SU-DHL-6 (cell line): Measurements from ENCODE around the gene OR2V2.
"Not testable (repeated sequence)": the region's sequence is repeated elsewhere in the genome, so short reads cannot be mapped to it uniquely, and the experiment has no call there.

Experiments used
- H2AFZ ChIP-seq: fragments of 200-600 bp; sonication (generic); 2 replicates; pipeline ENCODE4 v1.6.1; 2014; ENCODE audit warnings: low read depth, mild to moderate bottlenecking, moderate library complexity, mixed read lengths, antibody characterized with exemption, low read length; ENCODE audit not compliant: severe bottlenecking
- H3F3A ChIP-seq: fragments of 200-600 bp; shearing (Covaris generic); 2 replicates; pipeline ENCODE4 v1.6.0; 2016; ENCODE audit warnings: antibody characterized with exemption, mild to moderate bottlenecking; ENCODE audit not compliant: insufficient read depth
- H3K27ac ChIP-seq: fragments of 200-600 bp; sonication (generic); 2 replicates; pipeline ENCODE4 v1.5.1; 2016; ENCODE audit warnings: low read depth, mild to moderate bottlenecking, low read length, moderate library complexity, mixed read lengths
- H3K27me3 ChIP-seq: fragments of 200-600 bp; sonication (generic), shearing (Covaris generic); 2 replicates; pipeline ENCODE4 v1.6.0; 2014; ENCODE audit warnings: mild to moderate bottlenecking, low read length
- H3K36me3 ChIP-seq: fragments of 200-600 bp; sonication (generic); 2 replicates; pipeline ENCODE4 v1.6.1; 2014; ENCODE audit warnings: mild to moderate bottlenecking, low read length, mixed read lengths
- H3K4me2 ChIP-seq: fragments of 300-600, 200-600 bp; shearing (Covaris generic), sonication (generic); 2 replicates; pipeline ENCODE4 v1.6.0; 2014; ENCODE audit warnings: low read length, low read depth, mild to moderate bottlenecking; ENCODE audit not compliant: poor library complexity, severe bottlenecking
- H3K4me3 ChIP-seq: fragments of 200-600 bp; sonication (generic); 2 replicates; pipeline ENCODE4 v1.5.1; 2014; ENCODE audit warnings: antibody characterized with exemption, low read length, mild to moderate bottlenecking, mixed read lengths; ENCODE audit not compliant: insufficient read depth, poor library complexity, severe bottlenecking
- H3K79me2 ChIP-seq: fragments of 200-600 bp; sonication (generic); 2 replicates; pipeline ENCODE4 v1.6.1; 2014; ENCODE audit warnings: mild to moderate bottlenecking, low read length, moderate library complexity; ENCODE audit not compliant: insufficient read depth
- H3K9ac ChIP-seq: fragments of 200-600 bp; sonication (generic); 2 replicates; pipeline ENCODE4 v1.7.0; 2014; ENCODE audit warnings: mild to moderate bottlenecking, low read length
- H3K9me2 ChIP-seq: fragments of 200-600 bp; sonication (generic); replicated peaks from 2 replicates; pipeline ENCODE4 v1.6.1; 2014; ENCODE audit warnings: low read length; ENCODE audit not compliant: insufficient read depth
- H3K9me3 ChIP-seq: fragments of 200-600 bp; sonication (generic); 2 replicates; pipeline ENCODE4 v1.6.1; 2014; ENCODE audit warnings: low read length, mixed read lengths; ENCODE audit not compliant: insufficient read depth
- H4K20me1 ChIP-seq: fragments of 200-600 bp; sonication (generic); 2 replicates; pipeline ENCODE4 v1.6.1; 2014; ENCODE audit warnings: low read depth, mild to moderate bottlenecking, antibody characterized with exemption, low read length, moderate library complexity, mixed read lengths
- CTCF ChIP-seq: fragments of 200-600 bp; sonication (generic); IDR thresholded peaks from one replicate; pipeline ENCODE4 v1.5.1; 2017; ENCODE audit warnings: antibody characterized with exemption, mild to moderate bottlenecking, low read length, moderate library complexity; ENCODE audit not compliant: insufficient read depth, poor library complexity, severe bottlenecking
- EZH2phosphoT487 ChIP-seq: fragments of 200-600 bp; sonication (generic), shearing (Covaris generic); conservative IDR thresholded peaks from 2 replicates; pipeline ENCODE4 v1.6.1; 2018; ENCODE audit warnings: mild to moderate bottlenecking, antibody characterized with exemption, low read length, moderate library complexity, mixed read lengths

The OR2V2 gene, protein sequence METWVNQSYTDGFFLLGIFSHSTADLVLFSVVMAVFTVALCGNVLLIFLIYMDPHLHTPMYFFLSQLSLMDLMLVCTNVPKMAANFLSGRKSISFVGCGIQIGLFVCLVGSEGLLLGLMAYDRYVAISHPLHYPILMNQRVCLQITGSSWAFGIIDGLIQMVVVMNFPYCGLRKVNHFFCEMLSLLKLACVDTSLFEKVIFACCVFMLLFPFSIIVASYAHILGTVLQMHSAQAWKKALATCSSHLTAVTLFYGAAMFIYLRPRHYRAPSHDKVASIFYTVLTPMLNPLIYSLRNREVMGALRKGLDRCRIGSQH

DNA sequence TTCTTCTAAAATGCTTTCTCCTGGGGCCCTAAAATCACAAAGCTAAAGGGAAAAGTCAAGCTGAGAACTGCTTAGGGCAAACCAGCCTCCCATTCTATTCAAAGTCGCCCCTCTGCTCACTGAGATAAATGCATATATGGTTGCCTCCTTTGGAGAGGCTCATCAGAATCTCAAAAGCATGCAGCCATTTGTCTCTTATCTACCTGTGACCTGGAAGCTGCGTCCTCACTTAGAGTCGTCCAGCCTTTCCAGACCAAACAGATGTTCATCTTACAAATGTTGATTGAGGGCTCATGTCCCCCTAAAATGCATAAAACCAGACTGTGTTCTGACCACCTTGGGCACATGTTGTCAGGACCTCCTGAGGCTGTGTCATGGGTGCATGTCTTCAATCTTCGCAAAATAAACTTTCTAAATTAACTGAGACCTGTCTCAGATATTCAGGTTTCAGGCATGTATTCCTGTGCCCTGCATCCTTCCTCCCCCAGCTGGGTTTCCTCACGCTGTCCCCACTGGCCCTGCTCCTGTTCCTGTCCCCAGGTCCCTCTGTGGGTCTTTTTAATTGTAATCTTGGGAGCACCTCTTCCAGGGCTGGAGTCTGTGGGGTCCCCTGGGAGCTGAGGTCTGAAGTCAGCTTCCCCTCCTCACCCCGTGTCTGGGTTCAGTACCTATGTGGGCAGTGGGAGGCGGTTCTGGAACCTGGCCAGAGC, at the start of gene OR2V2:
Gene OR2V2 (plus strand): TSS at position 660 of the 710 bp plus-strand sequence. CDS start 7,357 bp downstream, outside the sequence.
- H3K4me3 ChIP-seq, H3K9ac ChIP-seq, H3K4me2 ChIP-seq, H3K27me3 ChIP-seq, H3K9me3 ChIP-seq, H4K20me1 ChIP-seq, H3K9me2 ChIP-seq, H3F3A ChIP-seq, H3K27ac ChIP-seq, H2AFZ ChIP-seq, H3K79me2 ChIP-seq, H3K36me3 ChIP-seq: not testable (repeated sequence)

DNA sequence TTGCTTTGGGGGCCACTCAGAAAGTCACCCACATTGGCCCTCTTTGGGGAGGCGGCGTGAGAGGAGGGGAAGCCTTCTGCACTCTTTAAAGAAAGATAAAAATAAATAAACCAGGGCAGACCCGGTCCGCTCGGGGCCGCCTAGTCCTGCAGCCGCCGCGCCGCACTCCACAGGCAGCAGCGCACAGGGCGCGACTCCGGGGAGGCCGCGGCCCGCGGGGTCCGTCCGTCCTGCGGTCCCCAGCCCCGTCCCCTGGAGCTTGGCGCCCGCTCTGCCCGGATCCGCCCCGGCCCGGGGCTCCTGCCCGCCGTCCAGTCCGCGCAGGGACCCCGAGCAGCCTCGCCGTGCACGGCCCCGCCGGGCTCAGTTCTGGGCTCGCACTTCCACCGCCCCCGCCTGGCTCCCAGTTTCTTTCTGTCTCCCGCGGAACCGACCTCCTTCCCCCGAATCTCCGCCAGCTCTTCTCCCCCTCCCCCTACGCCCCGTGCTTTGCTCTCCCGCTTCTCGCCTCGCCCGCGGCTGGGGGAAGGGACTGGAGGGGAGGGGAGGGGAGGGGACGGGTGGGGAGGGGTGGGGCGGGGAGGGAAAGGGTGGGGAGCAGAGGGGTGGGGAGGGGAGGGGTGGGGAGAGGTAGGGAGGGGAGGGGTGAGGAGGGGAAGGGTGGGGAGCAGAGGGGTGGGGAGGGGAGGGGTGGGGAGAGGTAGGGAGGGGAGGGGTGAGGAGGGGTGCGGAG, 49.5 kb upstream of the OR2V2 start:
- not testable (repeated sequence) for H3F3A ChIP-seq, H2AFZ ChIP-seq, H4K20me1 ChIP-seq, H3K79me2 ChIP-seq, H3K36me3 ChIP-seq, H3K9me3 ChIP-seq, H3K27me3 ChIP-seq, H3K27ac ChIP-seq, H3K9ac ChIP-seq, H3K4me3 ChIP-seq, H3K4me2 ChIP-seq, H3K9me2 ChIP-seq

- no peaks in the 10 kb centered on the region for H3F3A ChIP-seq
- no peak for TF ChIP-seq CTCF
- TF ChIP-seq EZH2phosphoT487 = no peak
- H2AFZ ChIP-seq = no peak overlapping the region
- no peaks in the 10 kb centered on the region for H4K20me1 ChIP-seq
- no peak overlapping the region for H3K4me2 ChIP-seq
- no peak overlapping the region for H3K4me3 ChIP-seq
- H3K36me3 ChIP-seq = no peaks in the 10 kb centered on the region
- no peaks in the 10 kb centered on the region for H3K27me3 ChIP-seq
- no peaks in the 10 kb centered on the region for H3K9me2 ChIP-seq
- H3K79me2 ChIP-seq = no peaks in the 10 kb centered on the region
- H3K9ac ChIP-seq = no peak overlapping the region
- H3K9me3 ChIP-seq = no peaks in the 10 kb centered on the region
- no peak overlapping the region for H3K27ac ChIP-seq
Measured at GRCh38 chr5:181098762-181099601, 48.4 kb upstream of the OR2V2 start.

DNA sequence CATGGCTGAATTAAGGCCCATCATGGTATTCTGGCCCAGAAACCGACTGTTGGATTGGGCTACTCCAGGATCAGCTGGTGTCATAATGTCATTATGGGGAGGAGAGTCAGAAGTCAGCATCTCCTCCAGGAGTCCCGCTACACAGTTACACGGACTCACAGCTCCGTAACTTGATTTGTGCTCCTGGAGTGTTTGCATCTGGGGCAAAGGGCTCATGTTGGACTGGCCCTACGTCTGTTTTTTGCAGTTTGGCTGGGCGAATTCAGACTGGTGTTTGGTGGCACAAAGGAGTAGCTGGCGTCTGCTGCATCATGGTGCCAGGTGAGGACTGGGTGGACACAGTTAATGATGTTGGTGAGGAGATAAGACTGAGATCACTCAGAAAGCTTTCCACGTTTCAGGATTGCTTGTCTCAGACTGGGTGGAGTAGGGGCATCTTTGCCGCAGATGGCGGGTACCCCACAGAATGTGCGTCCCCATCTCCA, 47.7 kb upstream of the OR2V2 start:
- no peak overlapping the region for H3K4me3 ChIP-seq

More for the DNA sequence above, 47.7 kb upstream of the OR2V2 start:
- Histone ChIP-seq H3K36me3 (no peaks in the 10 kb centered on the region), H3K4me2 (no peak overlapping the region), H3K27me3 (no peaks in the 10 kb centered on the region), H3F3A (no peaks in the 10 kb centered on the region), H3K27ac (no peak overlapping the region), H4K20me1 (no peaks in the 10 kb centered on the region), H3K9me2 (no peaks in the 10 kb centered on the region), H3K9ac (no peak overlapping the region), H3K9me3 (no peaks in the 10 kb centered on the region), H3K79me2 (no peaks in the 10 kb centered on the region), H2AFZ (no peak overlapping the region)
- TF ChIP-seq EZH2phosphoT487 = no peak
- TF ChIP-seq CTCF = no peak
